Measurements from ENCODE around the gene CNTNAP2.

DNA sequence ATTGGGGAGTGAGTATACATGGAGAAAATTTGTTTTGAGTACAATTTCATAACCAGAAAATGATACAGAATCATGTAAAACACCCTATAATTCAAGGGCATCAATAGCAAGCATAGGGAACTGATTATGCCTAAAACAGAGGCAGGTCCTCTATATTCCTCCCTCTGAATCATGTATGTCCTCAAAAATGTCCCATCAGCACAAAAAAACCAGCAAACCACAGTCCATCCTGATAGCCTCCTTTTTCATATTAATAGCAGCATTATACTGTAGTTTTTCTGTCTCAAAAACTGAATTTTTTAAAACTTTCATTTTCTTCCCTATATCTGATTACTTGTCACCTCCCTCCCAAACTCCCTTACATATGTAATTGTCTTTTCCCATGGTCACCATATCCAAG, 1057.3 kb downstream of the CNTNAP2 start:
- TF ChIP-seq, protein P1, sequence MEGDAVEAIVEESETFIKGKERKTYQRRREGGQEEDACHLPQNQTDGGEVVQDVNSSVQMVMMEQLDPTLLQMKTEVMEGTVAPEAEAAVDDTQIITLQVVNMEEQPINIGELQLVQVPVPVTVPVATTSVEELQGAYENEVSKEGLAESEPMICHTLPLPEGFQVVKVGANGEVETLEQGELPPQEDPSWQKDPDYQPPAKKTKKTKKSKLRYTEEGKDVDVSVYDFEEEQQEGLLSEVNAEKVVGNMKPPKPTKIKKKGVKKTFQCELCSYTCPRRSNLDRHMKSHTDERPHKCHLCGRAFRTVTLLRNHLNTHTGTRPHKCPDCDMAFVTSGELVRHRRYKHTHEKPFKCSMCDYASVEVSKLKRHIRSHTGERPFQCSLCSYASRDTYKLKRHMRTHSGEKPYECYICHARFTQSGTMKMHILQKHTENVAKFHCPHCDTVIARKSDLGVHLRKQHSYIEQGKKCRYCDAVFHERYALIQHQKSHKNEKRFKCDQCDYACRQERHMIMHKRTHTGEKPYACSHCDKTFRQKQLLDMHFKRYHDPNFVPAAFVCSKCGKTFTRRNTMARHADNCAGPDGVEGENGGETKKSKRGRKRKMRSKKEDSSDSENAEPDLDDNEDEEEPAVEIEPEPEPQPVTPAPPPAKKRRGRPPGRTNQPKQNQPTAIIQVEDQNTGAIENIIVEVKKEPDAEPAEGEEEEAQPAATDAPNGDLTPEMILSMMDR (conservative IDR thresholded peaks at IDR 0.05 in 1 of 2, IDR thresholded peaks at IDR 0.05 in 1 of 2; ENCODE audit: low read depth in 1 of 2, low read length in 2 of 2) = no peak
- no peak for TF ChIP-seq EZH2 (IDR thresholded peaks at IDR 0.05; ENCODE audit: low read length, missing control alignments)

Measured in fibroblast of lung (primary cell).